Transverse colon (tissue), 4 donors: ENCODE measurements around the gene CCNT1.

Source experiments
- CTCF ChIP-seq, 5 experiments: fragments of 200-600 bp in 3 of 5; fragments of 450-650 bp in 2 of 5; sonication (generic) in 3 of 5; IDR thresholded peaks; 1 replicate in 2 of 5; 2 replicates in 3 of 5; pipeline ENCODE4 v1.5.1; 2016 to 2017; ENCODE audit warnings: antibody characterized with exemption in 5 of 5, inconsistent platforms in 3 of 5, mild to moderate bottlenecking in 2 of 5, moderate library complexity in 1 of 5
- EP300 ChIP-seq: sonication (generic); formaldehyde crosslinking; IDR thresholded peaks from one replicate; pipeline ENCODE4 v1.6.1; 2017; ENCODE audit warnings: antibody characterized with exemption, low read depth
- POLR2A ChIP-seq: fragments of 450-650 bp; IDR thresholded peaks from one replicate; pipeline ENCODE4 v1.6.1; 2016; ENCODE audit warnings: antibody characterized with exemption, mild to moderate bottlenecking, moderate library complexity
- POLR2AphosphoS5 ChIP-seq, 3 donors: sonication (generic); formaldehyde crosslinking; IDR thresholded peaks; one replicate each; pipeline ENCODE4 v1.6.1; 2016; ENCODE audit warnings: antibody characterized with exemption in 3 of 3

GRCh38 chr12:48690990-48691389 lies 25.5 kb downstream of the CCNT1 start:
- no peak for TF ChIP-seq EP300
- no peak for TF ChIP-seq CTCF (IDR thresholded peaks at IDR 0.05)
- no peak for TF ChIP-seq POLR2AphosphoS5 (IDR thresholded peaks at IDR 0.05)
- no peak for TF ChIP-seq POLR2A
